Suprapubic skin (tissue), 4 donors: ENCODE data around the gene SLC38A9.

ENCODE experiments used
- CTCF ChIP-seq, 2 donors: fragments of 200-600 bp in 1 of 2; fragments of 450-650 bp in 1 of 2; sonication (generic) in 1 of 2; IDR thresholded peaks; one replicate each; pipeline ENCODE4 v1.5.1; 2016 to 2019; ENCODE audit warnings: antibody characterized with exemption in 2 of 2, mild to moderate bottlenecking in 1 of 2, moderate library complexity in 1 of 2
- POLR2A ChIP-seq, 2 donors: fragments of 450-650 bp; IDR thresholded peaks; one replicate each; pipeline ENCODE4 v1.6.1; 2017; ENCODE audit warnings: antibody characterized with exemption in 2 of 2, mild to moderate bottlenecking in 2 of 2, moderate library complexity in 2 of 2
- POLR2AphosphoS5 ChIP-seq, 3 donors: sonication (generic); formaldehyde crosslinking; IDR thresholded peaks; one replicate each; pipeline ENCODE4 v1.6.1; 2017; ENCODE audit warnings: antibody characterized with exemption in 3 of 3

- TF ChIP-seq CTCF (IDR thresholded peaks at IDR 0.05) (no peak), POLR2AphosphoS5 (IDR thresholded peaks at IDR 0.05) (no peak), POLR2A (IDR thresholded peaks at IDR 0.05) (no peak)
Measured at GRCh38 chr5:55636177-55636576, 75.9 kb downstream of the SLC38A9 start.
